AG09319 (cell line): Measurements from ENCODE around the gene NSL1.

Source experiments
- DNase-seq: peaks from one replicate; pipeline ENCODE4 v3.0.0-alpha.2; 2010; ENCODE audit warnings: low read depth; ENCODE audit errors: extremely low read depth
- CTCF ChIP-seq: IDR thresholded peaks from 2 replicates; pipeline ENCODE4 v1.5.1; 2011; ENCODE audit warnings: low read depth, mild to moderate bottlenecking, inconsistent platforms, low read length, moderate library complexity

Gene NSL1

DNA sequence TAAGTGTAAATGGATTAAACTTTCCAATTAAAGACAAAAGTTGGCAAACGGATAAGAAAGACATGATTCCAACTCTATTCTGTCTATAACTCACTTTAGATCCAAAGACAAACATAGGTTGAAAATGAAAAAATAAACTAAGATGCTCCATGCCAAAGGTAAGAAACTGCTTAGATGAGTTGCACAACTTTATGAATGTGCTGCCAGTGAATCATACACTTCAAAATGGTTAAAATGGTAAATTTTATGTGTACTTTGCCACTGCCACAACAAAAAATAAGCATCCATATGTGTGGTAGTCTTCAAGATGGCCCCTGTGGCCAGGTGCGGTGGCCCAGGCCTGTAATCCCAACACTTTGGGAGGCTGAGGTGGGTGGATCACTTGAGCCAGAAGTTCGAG is 45.0 kb downstream of the NSL1 start:
- no peak for DNase-seq
- no peak for TF ChIP-seq CTCF

- TF ChIP-seq CTCF = no peak
- DNase-seq = no peak
These were observed 46.3 kb downstream of the NSL1 start for GRCh38 chr1:212745303-212745702.

GRCh38 chr1:212743901-212744475 is 47.6 kb downstream of the NSL1 start:
- TF ChIP-seq CTCF = no peak
- no peak for DNase-seq

DNA sequence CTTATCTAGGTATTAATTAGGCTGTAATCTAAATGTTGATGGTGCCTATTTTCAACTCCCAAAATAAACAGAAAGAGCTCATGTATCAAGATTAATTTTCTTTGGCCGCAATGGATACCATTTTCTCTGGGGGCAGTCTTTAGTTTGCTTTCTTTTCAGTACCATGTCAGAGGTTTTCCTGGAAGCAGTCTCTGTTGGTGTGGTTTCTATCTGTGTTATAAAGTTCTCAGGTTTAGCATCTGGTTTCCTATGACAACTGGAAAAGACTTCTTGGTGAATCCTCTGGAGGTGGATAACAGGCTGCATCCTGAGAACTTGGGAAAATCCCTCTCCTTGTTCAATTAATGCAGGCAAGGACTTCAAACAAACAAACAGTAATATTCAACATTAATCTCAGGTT is 53.2 kb downstream of the NSL1 start:
- TF ChIP-seq CTCF = no peak
- DNase-seq = no peak

GRCh38 chr1:212737559-212737958 is 54.0 kb downstream of the NSL1 start:
- DNase-seq = no peak
- no peak for TF ChIP-seq CTCF

DNA sequence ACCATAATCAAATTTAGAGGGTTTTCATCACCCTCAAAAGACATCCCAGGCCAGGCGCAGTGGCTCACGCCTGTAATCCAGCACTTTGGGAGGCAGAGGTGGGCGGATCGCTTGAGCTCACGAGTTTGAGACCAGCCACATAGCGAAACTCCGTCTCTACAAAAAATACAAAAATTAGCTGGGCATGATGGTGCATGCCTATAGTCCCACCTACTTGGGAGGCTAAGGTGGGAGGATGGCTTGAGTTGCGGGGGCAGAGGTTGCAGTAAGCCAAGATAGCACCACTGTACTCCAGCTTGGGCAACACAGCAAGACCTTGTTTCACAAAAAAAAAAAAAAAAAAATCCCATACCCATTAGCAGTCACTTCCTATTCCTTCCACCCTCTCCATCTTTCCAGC is 58.5 kb downstream of the NSL1 start:
- TF ChIP-seq CTCF = no peak
- no peak for DNase-seq

GRCh38 chr1:212731630-212732029 is 59.9 kb downstream of the NSL1 start:
- TF ChIP-seq CTCF = no peak

More at GRCh38 chr1:212731630-212732029, 59.9 kb downstream of the NSL1 start:
- no peak for DNase-seq
